ENCODE results near the gene KBTBD12. TPM values are rescaled to one million over a fixed set of nuclear protein-coding genes. Genes with fewer than 3 reads are reported as not detected.
"Not testable (repeated sequence)": the region's sequence is repeated elsewhere in the genome, so short reads cannot be mapped to it uniquely, and the experiment has no call there.

KBTBD12 gene
- total RNA-seq, 3 donors from 2014 or later: 0.32 to 0.73 TPM; not detected in 1

GRCh38 chr3:127908202-127908601 lies 6.8 kb upstream of the KBTBD12 start:
- no peak overlapping the region for H3K4me3 ChIP-seq
- H3K9me3 ChIP-seq: no peaks in the 10 kb centered on the region
- H3K36me3 ChIP-seq: no peaks in the 10 kb centered on the region
- no peak overlapping the region for H3K27ac ChIP-seq
- peaks cover 0 to 7% of the 10 kb centered on the region in 2 donors for H3K4me1 ChIP-seq
- intact Hi-C loops (cut with DNase I; ENCODE audit: low total_unique reads): no loop called here
- TF ChIP-seq POLR2AphosphoS5 (IDR thresholded peaks at IDR 0.05): no peak
- TF ChIP-seq POLR2A (IDR thresholded peaks at IDR 0.05): no peak
- TF ChIP-seq, protein P1, sequence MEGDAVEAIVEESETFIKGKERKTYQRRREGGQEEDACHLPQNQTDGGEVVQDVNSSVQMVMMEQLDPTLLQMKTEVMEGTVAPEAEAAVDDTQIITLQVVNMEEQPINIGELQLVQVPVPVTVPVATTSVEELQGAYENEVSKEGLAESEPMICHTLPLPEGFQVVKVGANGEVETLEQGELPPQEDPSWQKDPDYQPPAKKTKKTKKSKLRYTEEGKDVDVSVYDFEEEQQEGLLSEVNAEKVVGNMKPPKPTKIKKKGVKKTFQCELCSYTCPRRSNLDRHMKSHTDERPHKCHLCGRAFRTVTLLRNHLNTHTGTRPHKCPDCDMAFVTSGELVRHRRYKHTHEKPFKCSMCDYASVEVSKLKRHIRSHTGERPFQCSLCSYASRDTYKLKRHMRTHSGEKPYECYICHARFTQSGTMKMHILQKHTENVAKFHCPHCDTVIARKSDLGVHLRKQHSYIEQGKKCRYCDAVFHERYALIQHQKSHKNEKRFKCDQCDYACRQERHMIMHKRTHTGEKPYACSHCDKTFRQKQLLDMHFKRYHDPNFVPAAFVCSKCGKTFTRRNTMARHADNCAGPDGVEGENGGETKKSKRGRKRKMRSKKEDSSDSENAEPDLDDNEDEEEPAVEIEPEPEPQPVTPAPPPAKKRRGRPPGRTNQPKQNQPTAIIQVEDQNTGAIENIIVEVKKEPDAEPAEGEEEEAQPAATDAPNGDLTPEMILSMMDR (IDR thresholded peaks at IDR 0.05): no peak
- no peak for DNase-seq (ENCODE audit: low spot score in 2 of 2)
- H3K27me3 ChIP-seq: no peaks in the 10 kb centered on the region

DNA sequence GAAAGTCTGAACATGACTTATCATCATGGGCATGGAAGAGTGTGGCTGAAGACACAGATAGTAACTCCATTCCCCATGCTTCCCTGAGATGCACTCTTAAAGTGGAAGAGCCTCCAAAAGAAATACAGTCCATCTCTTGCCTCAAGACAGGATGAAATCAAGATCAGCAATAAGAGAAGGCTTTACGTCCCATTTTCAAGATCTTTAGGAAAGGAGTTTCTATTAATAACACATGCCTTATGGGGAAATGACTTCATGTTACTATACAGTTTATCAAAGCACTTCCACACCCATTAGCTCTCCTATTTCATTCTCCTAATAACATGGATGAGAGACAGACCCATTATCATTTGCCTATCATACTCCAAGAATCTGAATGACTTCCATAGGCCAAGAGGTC lies 6.1 kb upstream of the KBTBD12 start:
- Histone ChIP-seq H3K9me3 (no peaks in the 10 kb centered on the region), H3K4me3 (no peak overlapping the region), H3K4me1 (peaks cover 0 to 7% of the 10 kb centered on the region in 2 donors), H3K27me3 (no peaks in the 10 kb centered on the region), H3K27ac (no peak overlapping the region), H3K36me3 (no peaks in the 10 kb centered on the region)
- no peak for TF ChIP-seq POLR2A (IDR thresholded peaks at IDR 0.05)
- no peak for DNase-seq (ENCODE audit: low spot score in 2 of 2)
- intact Hi-C loops (cut with DNase I; ENCODE audit: low total_unique reads): no loop called here

GRCh38 chr3:127909646-127910045 lies 5.4 kb upstream of the KBTBD12 start:
- H3K27ac ChIP-seq: no peak overlapping the region
- H3K27me3 ChIP-seq: no peaks in the 10 kb centered on the region
- no peaks in the 10 kb centered on the region for H3K9me3 ChIP-seq
- DNase-seq (ENCODE audit: low spot score in 2 of 2): no peak
- H3K36me3 ChIP-seq: no peaks in the 10 kb centered on the region
- intact Hi-C loops (cut with DNase I; ENCODE audit: low total_unique reads): no loop called here
- no peak overlapping the region for H3K4me3 ChIP-seq
- H3K4me1 ChIP-seq: peaks cover 0 to 7% of the 10 kb centered on the region in 2 donors
- TF ChIP-seq POLR2A (IDR thresholded peaks at IDR 0.05) (no peak), POLR2AphosphoS5 (IDR thresholded peaks at IDR 0.05) (no peak)
- TF ChIP-seq, protein P1 (IDR thresholded peaks at IDR 0.05): no peak

DNA sequence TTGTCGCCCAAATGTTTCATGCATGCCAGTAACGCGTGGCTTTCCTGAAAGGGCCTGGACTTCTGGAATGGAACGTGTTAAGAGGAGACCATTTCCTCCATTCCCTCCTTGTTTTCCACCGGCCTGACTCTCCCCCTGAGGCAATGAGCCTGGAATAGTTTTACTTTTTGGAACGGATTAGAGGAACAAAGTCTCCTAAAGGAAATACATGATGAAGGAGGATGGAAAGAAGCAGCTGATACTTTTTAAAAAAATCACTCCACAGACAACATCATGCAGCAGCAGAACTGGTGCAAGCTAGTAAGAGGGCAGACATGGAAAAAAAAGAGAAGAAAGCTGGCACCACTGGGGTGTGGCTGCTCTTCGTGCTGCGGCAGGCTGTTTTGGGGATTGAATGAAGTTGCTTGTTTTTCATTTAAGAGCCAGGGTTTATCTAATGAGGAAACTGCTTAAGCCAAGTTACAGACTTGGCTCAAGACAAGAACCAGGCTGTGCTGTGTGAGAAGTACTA lies 3.6 kb upstream of the KBTBD12 start:
- H3K9me3 ChIP-seq: no peaks in the 10 kb centered on the region
- no peaks in the 10 kb centered on the region for H3K27me3 ChIP-seq
- DNase-seq (ENCODE audit: low spot score in 2 of 2): peak in 1 of 2 donors; percentile 40
- peaks cover 0 to 7% of the 10 kb centered on the region in 2 donors for H3K4me1 ChIP-seq
- TF ChIP-seq POLR2AphosphoS5 (IDR thresholded peaks at IDR 0.05) (no peak), POLR2A (IDR thresholded peaks at IDR 0.05) (no peak)
- TF ChIP-seq, protein P1 (IDR thresholded peaks at IDR 0.05): no peak
- peak overlapping the region in 1 of 3 donors; percentile 30 for H3K4me3 ChIP-seq
- peak overlapping the region; percentile 78 to 79 for H3K27ac ChIP-seq
- intact Hi-C loops (cut with DNase I; ENCODE audit: low total_unique reads): no loop called here
- no peaks in the 10 kb centered on the region for H3K36me3 ChIP-seq

- H3K9me3 ChIP-seq; H3K36me3 ChIP-seq; DNase-seq (ENCODE audit: low spot score in 2 of 2); H3K4me3 ChIP-seq; H3K27me3 ChIP-seq; H3K4me1 ChIP-seq; H3K27ac ChIP-seq; intact Hi-C loops (cut with DNase I; ENCODE audit: low total_unique reads): not testable (repeated sequence)
Measured at GRCh38 chr3:127913841-127914240, 1.2 kb upstream of the KBTBD12 start.

GRCh38 chr3:127914584-127914983 lies 448 bp upstream of the KBTBD12 start:
- Histone ChIP-seq H3K27me3 (no peaks in the 10 kb centered on the region), H3K27ac (no peak overlapping the region), H3K4me1 (peaks cover 0 to 7% of the 10 kb centered on the region in 2 donors), H3K36me3 (no peaks in the 10 kb centered on the region), H3K4me3 (peak overlapping the region; percentile 47 to 73 (median 54)), H3K9me3 (no peaks in the 10 kb centered on the region)
- no peak for TF ChIP-seq POLR2AphosphoS5 (IDR thresholded peaks at IDR 0.05)
- TF ChIP-seq POLR2A (IDR thresholded peaks at IDR 0.05): no peak
- TF ChIP-seq, protein P1 (IDR thresholded peaks at IDR 0.05): no peak
- intact Hi-C loops (cut with DNase I; ENCODE audit: low total_unique reads): no loop called here
- no peak for DNase-seq (ENCODE audit: low spot score in 2 of 2)
